Measurements from ENCODE around the gene A2M.

- TF ChIP-seq POLR2A (IDR thresholded peaks at IDR 0.05) (no peak), CTCF (IDR thresholded peaks at IDR 0.05 in 4 of 5, conservative IDR thresholded peaks at IDR 0.05 in 1 of 5) (no peak)
Measured at GRCh38 chr12:9076733-9077132, 39.0 kb downstream of the A2M start.
